DND-41 (cell line): ENCODE results near the gene BBS1.

Source experiments
- ATAC-seq: fragments of 200-7000 bp; cut with Tn5 transposase; 3 replicates; pipeline ENCODE4 v1.9.1; 2021; ENCODE audit warnings: low read depth; ENCODE audit not compliant: insufficient read depth
- DNase-seq: peaks from one replicate; pipeline ENCODE4 v3.0.0-alpha.2; 2020
- H2AFZ ChIP-seq: 2 replicates; pipeline ENCODE4 v1.6.0; 2012; ENCODE audit warnings: low read depth, low read length
- H3K27ac ChIP-seq: 2 replicates; pipeline ENCODE4 v1.5.1; 2012; ENCODE audit warnings: low read length, inconsistent platforms
- H3K27me3 ChIP-seq: fragments of 200-600 bp; sonication (generic); 2 replicates; pipeline ENCODE4 v1.6.0; 2012; ENCODE audit warnings: low read length, mild to moderate bottlenecking, inconsistent platforms; ENCODE audit not compliant: insufficient read depth, poor library complexity
- H3K36me3 ChIP-seq: 2 replicates; pipeline ENCODE4 v1.5.1; 2012; ENCODE audit warnings: low read length, inconsistent platforms; ENCODE audit not compliant: insufficient read depth
- H3K4me1 ChIP-seq: 2 replicates; pipeline ENCODE4 v1.5.1; 2012; ENCODE audit warnings: mild to moderate bottlenecking, low read length; ENCODE audit not compliant: insufficient read depth
- H3K4me2 ChIP-seq: 2 replicates; pipeline ENCODE4 v1.6.0; 2012; ENCODE audit warnings: mild to moderate bottlenecking, moderate library complexity, low read length, inconsistent platforms; ENCODE audit not compliant: insufficient read depth
- H3K4me3 ChIP-seq, 2 experiments: fragments of 200-600 bp in 1 of 2; shearing (Covaris generic) in 1 of 2; 2 replicates each; pipeline ENCODE4 v1.5.1; 2012 to 2016; ENCODE audit warnings: inconsistent platforms in 2 of 2, low read length in 2 of 2, mild to moderate bottlenecking in 2 of 2, low read depth in 1 of 2, moderate library complexity in 1 of 2
- H3K79me2 ChIP-seq: 2 replicates; pipeline ENCODE4 v1.6.0; 2012; ENCODE audit warnings: low read length, inconsistent platforms; ENCODE audit not compliant: insufficient read depth
- H3K9ac ChIP-seq: 2 replicates; pipeline ENCODE4 v1.6.0; 2012; ENCODE audit warnings: low read depth, mild to moderate bottlenecking, inconsistent platforms, low read length, moderate library complexity
- H3K9me3 ChIP-seq: 2 replicates; pipeline ENCODE4 v1.5.1; 2012; ENCODE audit warnings: low read length, moderate library complexity, mild to moderate bottlenecking, inconsistent platforms; ENCODE audit not compliant: insufficient read depth, severe bottlenecking
- H4K20me1 ChIP-seq: 2 replicates; pipeline ENCODE4 v1.6.0; 2012; ENCODE audit warnings: low read length; ENCODE audit not compliant: insufficient read depth
- EZH2 ChIP-seq: IDR thresholded peaks from 3 replicates; pipeline ENCODE4 v1.6.1; 2012; ENCODE audit warnings: borderline replicate concordance, low read depth, mild to moderate bottlenecking, moderate library complexity, low read length, inconsistent platforms; ENCODE audit not compliant: severe bottlenecking
- TF ChIP-seq, protein P1 (sequence below): IDR thresholded peaks from 2 replicates; pipeline ENCODE4 v1.5.1; 2012; ENCODE audit warnings: borderline replicate concordance, low read length, moderate library complexity, mild to moderate bottlenecking; ENCODE audit not compliant: poor library complexity, severe bottlenecking; ENCODE audit errors: extremely low read depth

The BBS1 gene

GRCh38 chr11:66464916-66465315, 45.5 kb upstream of the BBS1 start:
- no peak overlapping the region for H3K4me2 ChIP-seq
- peaks cover 21% of the 10 kb centered on the region for H3K4me1 ChIP-seq
- no peaks in the 10 kb centered on the region for H3K9me3 ChIP-seq
- no peaks in the 10 kb centered on the region for H3K27me3 ChIP-seq
- ATAC-seq (no peak), DNase-seq (no peak)
- no peak overlapping the region for H2AFZ ChIP-seq
- no peak for TF ChIP-seq EZH2
- TF ChIP-seq, protein P1, sequence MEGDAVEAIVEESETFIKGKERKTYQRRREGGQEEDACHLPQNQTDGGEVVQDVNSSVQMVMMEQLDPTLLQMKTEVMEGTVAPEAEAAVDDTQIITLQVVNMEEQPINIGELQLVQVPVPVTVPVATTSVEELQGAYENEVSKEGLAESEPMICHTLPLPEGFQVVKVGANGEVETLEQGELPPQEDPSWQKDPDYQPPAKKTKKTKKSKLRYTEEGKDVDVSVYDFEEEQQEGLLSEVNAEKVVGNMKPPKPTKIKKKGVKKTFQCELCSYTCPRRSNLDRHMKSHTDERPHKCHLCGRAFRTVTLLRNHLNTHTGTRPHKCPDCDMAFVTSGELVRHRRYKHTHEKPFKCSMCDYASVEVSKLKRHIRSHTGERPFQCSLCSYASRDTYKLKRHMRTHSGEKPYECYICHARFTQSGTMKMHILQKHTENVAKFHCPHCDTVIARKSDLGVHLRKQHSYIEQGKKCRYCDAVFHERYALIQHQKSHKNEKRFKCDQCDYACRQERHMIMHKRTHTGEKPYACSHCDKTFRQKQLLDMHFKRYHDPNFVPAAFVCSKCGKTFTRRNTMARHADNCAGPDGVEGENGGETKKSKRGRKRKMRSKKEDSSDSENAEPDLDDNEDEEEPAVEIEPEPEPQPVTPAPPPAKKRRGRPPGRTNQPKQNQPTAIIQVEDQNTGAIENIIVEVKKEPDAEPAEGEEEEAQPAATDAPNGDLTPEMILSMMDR: no peak
- no peaks in the 10 kb centered on the region for H3K36me3 ChIP-seq
- H3K4me3 ChIP-seq: no peak overlapping the region
- H3K79me2 ChIP-seq: no peaks in the 10 kb centered on the region
- no peaks in the 10 kb centered on the region for H4K20me1 ChIP-seq
- no peak overlapping the region for H3K9ac ChIP-seq
- H3K27ac ChIP-seq: no peak overlapping the region

DNA sequence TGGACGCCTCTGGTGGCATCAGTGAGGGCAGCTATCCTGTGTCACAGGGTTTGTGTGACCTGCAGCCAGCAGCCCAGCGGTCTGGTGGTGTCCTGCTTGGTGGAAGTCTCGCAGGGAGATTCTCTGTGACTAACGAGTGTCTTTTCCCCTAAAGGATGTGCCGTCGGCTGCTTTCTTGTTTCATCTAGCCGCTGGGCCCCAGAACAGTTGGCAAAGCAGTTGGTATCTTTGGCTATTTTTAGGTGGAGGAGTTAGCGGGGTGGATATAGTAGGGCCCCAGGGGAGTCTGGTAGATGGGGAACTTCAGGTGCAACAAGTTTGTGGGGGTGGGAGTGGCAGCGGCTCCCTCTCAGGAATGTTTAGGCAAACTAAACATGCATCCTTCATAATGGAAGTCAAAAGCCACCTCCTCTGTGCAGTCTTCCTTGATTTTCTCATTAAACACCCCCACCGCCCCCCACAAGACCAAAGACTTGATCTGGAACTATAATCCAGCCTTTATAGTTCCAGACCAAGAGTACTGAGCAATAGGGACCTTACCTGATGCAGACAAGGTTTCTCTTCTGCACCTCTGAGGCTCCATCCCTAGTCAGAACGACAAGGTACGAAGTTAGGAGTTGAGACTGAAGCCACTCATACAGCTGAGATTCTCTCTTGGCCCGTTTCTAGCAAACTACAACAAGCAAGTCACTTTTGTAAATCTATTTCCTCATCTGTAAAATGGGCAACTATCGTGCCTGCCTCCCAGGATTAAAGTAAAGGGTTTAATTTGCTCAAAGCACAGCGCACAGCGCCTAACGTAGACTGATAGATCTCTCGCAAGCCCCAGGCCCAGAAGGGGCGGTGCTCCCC, 44.8 kb upstream of the BBS1 start:
- Histone ChIP-seq H3K9me3 (no peaks in the 10 kb centered on the region), H3K4me1 (peaks cover 21% of the 10 kb centered on the region), H4K20me1 (no peaks in the 10 kb centered on the region), H2AFZ (no peak overlapping the region), H3K27ac (no peak overlapping the region), H3K9ac (peak overlapping the region; percentile 72; the same call in 1 of the 2 replicates), H3K4me3 (peak overlapping the region in 1 of 2 experiments; percentile 91; a peak in 2 of 4 replicates), H3K79me2 (no peaks in the 10 kb centered on the region), H3K4me2 (peak overlapping the region; percentile 100), H3K27me3 (no peaks in the 10 kb centered on the region), H3K36me3 (no peaks in the 10 kb centered on the region)
- no peak for TF ChIP-seq EZH2
- TF ChIP-seq, protein P1: no peak
- ATAC-seq (no peak), DNase-seq (no peak)

DNA sequence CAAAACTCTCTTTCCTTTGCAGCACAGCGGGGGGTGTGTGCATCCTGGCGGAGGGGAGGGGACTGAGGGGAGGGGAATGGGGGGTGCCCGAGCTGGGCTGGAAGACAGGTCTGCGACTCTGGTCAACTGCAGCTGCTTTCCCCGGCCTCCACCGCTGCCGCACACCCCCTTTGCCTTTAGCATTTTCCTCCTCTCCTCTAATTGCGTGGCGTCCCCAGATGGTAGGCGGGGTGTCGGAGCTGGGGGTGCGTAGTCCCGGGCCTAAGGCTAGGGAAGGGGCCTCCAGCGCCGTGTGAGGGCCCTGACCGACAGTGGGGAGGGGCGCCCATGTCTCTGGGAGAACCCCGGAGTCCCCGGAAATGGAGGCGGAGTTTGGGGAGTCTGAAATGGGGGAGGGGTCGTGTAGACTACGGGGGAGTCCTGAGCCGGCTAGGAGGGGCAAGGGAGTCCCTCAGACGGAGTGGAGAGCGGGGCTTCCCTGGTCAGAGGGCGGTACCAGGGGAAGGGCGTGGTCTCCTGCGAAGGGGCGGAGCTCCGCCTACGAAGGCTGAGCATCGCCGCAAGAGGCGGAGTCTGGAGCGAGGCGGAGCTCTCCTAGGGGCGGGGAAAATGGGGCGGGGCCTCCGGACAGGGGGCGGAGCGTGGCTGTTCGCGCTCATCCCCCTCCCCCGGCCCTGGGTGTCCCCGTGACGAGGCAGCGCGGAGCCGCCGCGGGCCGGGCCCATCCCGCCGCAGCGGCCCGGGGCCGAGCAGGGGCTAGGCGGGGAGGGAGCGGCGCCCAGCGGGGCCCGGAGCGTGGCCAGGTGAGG, 44.0 kb upstream of the BBS1 start, which contains the start of gene PELI3:
Gene PELI3, plus strand, starts transcription at position 681 of the 809 bp plus-strand sequence. CDS start 1,224 bp downstream, outside the sequence.
- Histone ChIP-seq H3K9ac (peak within 1 kb of the TSS; percentile 72), H3K4me3 (peak within 1 kb of the TSS; percentile 78 to 91), H3K27ac (peak within 1 kb of the TSS; percentile 39; the same call in 1 of the 2 replicates)

More for the DNA sequence above, 44.0 kb upstream of the BBS1 start, which contains the start of gene PELI3:
- Histone ChIP-seq H3K4me2 (peak within 1 kb of the TSS; percentile 100), H4K20me1 (no peaks in the 10 kb centered on the region), H3K27me3 (no peaks in the 10 kb centered on the region), H2AFZ (peak within 1 kb of the TSS; percentile 61), H3K4me1 (peaks cover 21% of the 10 kb centered on the region), H3K9me3 (no peaks in the 10 kb centered on the region), H3K36me3 (no peaks in the 10 kb centered on the region), H3K79me2 (no peaks in the 10 kb centered on the region)
- TF ChIP-seq EZH2: no peak
- TF ChIP-seq, protein P1: no peak
- ATAC-seq: peak; percentile 86
- DNase-seq: peak; percentile 92
